Measurements from ENCODE around the gene CPXM1. TPM values are rescaled to one million over a fixed set of nuclear protein-coding genes. Genes with fewer than 3 reads are reported as not detected.

CPXM1 gene
- total RNA-seq (10 to 100 TPM in 1 of 5 donors, 1 to 10 TPM in 1, not detected in 3; 1.2 to 16.2 TPM), polyA plus RNA-seq (1 to 10 TPM in 1 of 3 donors, under 1 TPM in 2; 0.50 to 1.2 (median 0.92) TPM)
- long read RNA-seq, donor 1, partial matches to known transcripts: 8 of 10 reads
- long read RNA-seq, donor 1, other reads (novel, unspliced or antisense): 0 of 10 reads
- long read RNA-seq, donor 2, transcript CPXM1-201 (14 exons, 2,391 nt): major isoform, 18 of 28 reads
- long read RNA-seq, donor 2, partial matches to known transcripts: 10 of 28 reads
- long read RNA-seq, donor 2, other reads (novel, unspliced or antisense): 0 of 28 reads
- long read RNA-seq, donor 3, partial matches to known transcripts: 0 of 1 reads
- long read RNA-seq, donor 3, other reads (novel, unspliced or antisense): 0 of 1 reads
- long read RNA-seq, donor 4: 0 reads
- long read RNA-seq, donor 5, transcript CPXM1-201 (14 exons, 2,391 nt): major isoform, 15 of 28 reads
- long read RNA-seq, donor 5, partial matches to known transcripts: 13 of 28 reads
- long read RNA-seq, donor 5, other reads (novel, unspliced or antisense): 0 of 28 reads
- long read RNA-seq, donor 6, transcript CPXM1-201 (14 exons, 2,391 nt): major isoform, 11 of 11 reads
- long read RNA-seq, donor 6, partial matches to known transcripts: 0 of 11 reads
- long read RNA-seq, donor 6, other reads (novel, unspliced or antisense): 0 of 11 reads
- long read RNA-seq, donor 7, transcript CPXM1-201 (14 exons, 2,391 nt): major isoform, 13 of 13 reads
- long read RNA-seq, donor 7, partial matches to known transcripts: 0 of 13 reads
- long read RNA-seq, donor 7, other reads (novel, unspliced or antisense): 0 of 13 reads
- long read RNA-seq, donor 8, transcript CPXM1-201 (14 exons, 2,391 nt): major isoform, 8 of 16 reads
- long read RNA-seq, donor 8, partial matches to known transcripts: 8 of 16 reads
- long read RNA-seq, donor 8, other reads (novel, unspliced or antisense): 0 of 16 reads
- long read RNA-seq, donor 9, transcript CPXM1-201 (14 exons, 2,391 nt): major isoform, 8 of 8 reads
- long read RNA-seq, donor 9, partial matches to known transcripts: 0 of 8 reads
- long read RNA-seq, donor 9, other reads (novel, unspliced or antisense): 0 of 8 reads
- long read RNA-seq, donor 10, transcript CPXM1-201 (14 exons, 2,391 nt): major isoform, 5 of 5 reads
- long read RNA-seq, donor 10, partial matches to known transcripts: 0 of 5 reads
- long read RNA-seq, donor 10, other reads (novel, unspliced or antisense): 0 of 5 reads

DNA sequence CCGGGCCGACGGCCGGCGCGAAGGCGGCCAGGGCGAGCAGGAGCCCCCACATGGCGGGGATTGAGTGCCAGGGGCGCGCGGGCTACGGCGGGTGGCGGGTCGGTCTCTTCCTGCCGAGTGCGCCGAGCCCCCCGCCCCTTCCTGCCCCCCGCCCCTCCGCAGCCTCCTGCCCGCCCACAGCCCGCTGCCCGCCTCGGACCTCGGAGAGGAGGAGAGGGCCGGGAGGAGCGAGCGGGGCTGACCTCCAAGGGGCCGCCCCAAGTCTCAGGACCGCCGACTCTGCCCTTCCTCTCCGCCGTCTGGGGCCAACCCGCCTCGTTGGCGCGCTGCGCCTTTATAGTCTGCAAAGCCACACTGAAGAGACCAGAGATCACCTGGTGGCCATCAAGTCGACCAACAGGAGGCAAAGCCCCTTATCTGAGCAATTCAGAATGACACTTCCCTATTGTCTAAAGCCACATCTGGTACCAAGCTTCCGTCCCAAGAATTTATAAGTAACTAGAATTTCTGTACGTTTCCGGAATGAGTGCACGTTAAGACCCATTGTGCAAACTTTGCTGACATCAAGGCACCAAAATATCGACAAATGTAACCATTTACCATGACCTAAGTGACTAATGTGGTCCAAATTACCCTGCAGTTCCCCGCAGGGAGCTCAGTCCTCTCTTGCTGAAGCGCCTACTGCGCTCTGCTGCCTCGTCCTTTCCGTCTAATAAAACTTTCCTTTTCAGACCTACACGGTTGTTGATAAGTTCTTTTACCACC lies at the start of gene CPXM1:
CPXM1 (minus strand) TSS at position 107 of the 765 bp plus-strand sequence; CDS start at position 52, 55 bp downstream.
- peak in 1 of 2 donors; percentile 72 for DNase-seq
- no peak within 1 kb of the TSS for H3K27ac ChIP-seq
- peak within 1 kb of the TSS; percentile 15 to 53 (median 30) for H3K4me3 ChIP-seq
- no peak for TF ChIP-seq CTCF (IDR thresholded peaks at IDR 0.05)
- no peak for TF ChIP-seq POLR2AphosphoS5 (IDR thresholded peaks at IDR 0.05)
- TF ChIP-seq EP300 (IDR thresholded peaks at IDR 0.05): no peak
- TF ChIP-seq POLR2A (IDR thresholded peaks at IDR 0.05): no peak
- WGBS, 5 donors: 3 to 14% (median 3%) methylated on average over 11 to 49 of the region's 52 CpGs
- H3K9me3 ChIP-seq: no peaks in the 10 kb centered on the region
- peaks cover 8 to 99% (median 67%) of the 10 kb centered on the region in 3 donors for H3K27me3 ChIP-seq
- intact Hi-C loops (cut with DNase I; ENCODE audit: low total_unique reads): no loop called here
- peaks cover 5 to 36% (median 30%) of the 10 kb centered on the region in 4 donors for H3K4me1 ChIP-seq
- no peaks in the 10 kb centered on the region for H3K36me3 ChIP-seq

DNA sequence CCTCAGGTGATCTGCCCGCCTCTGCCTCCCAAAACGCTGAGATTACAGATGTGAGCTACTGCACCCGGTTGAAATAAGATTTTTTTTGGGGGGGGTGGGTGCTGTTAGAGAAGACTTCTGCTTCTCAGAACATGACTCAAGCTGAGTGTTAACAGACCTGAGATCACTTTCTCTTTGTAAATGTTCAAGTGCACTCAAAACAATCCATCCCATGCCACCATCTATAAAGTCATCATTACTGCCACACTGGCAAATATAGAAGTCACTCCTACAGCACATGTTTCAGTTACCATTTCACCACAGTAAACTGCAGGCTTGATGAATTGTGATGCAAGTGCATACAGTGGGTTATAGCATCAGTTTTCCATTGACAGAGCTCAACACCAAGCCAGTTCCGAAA lies 49.1 kb upstream of the CPXM1 start:
- Histone ChIP-seq H3K4me1 (peaks cover 0 to 7% (median 3%) of the 10 kb centered on the region in 4 donors), H3K4me3 (no peak overlapping the region), H3K9me3 (no peaks in the 10 kb centered on the region), H3K27ac (no peak overlapping the region), H3K36me3 (peaks cover 3 to 15% (median 9%) of the 10 kb centered on the region in 4 donors), H3K27me3 (no peaks in the 10 kb centered on the region)
- DNase-seq: no peak
- TF ChIP-seq EP300 (IDR thresholded peaks at IDR 0.05) (no peak), POLR2A (IDR thresholded peaks at IDR 0.05) (no peak), CTCF (IDR thresholded peaks at IDR 0.05) (no peak), POLR2AphosphoS5 (IDR thresholded peaks at IDR 0.05) (no peak)
- intact Hi-C loops (cut with DNase I; ENCODE audit: low total_unique reads): no loop called here
- WGBS, 5 donors: 85 to 91% (median 90%) methylated on average over 4 of the region's 4 CpGs

DNA sequence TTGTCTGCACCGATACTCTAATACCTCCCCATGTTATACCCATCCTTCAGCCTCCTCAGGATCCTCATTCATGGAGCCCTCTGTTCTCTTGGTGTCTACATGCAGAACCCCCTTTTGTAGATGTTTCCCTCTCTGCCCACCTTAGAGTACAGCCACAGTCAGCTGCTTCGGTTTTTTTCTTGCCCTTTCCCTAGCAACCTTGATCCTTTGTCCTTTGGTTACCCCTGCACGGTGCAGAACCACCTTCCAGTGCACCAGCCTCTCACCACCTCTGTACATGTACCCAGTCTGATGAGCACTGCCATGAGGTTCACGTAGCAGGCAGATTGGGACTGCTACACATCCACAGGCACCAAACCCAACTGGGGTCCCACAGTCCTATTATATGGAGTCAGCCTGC lies 47.4 kb upstream of the CPXM1 start:
- Histone ChIP-seq H3K4me3 (no peak overlapping the region), H3K36me3 (peaks cover 3 to 15% (median 9%) of the 10 kb centered on the region in 4 donors), H3K9me3 (no peaks in the 10 kb centered on the region), H3K4me1 (peaks cover 0 to 7% (median 3%) of the 10 kb centered on the region in 4 donors), H3K27ac (no peak overlapping the region), H3K27me3 (no peaks in the 10 kb centered on the region)
- TF ChIP-seq POLR2A (IDR thresholded peaks at IDR 0.05) (no peak), CTCF (IDR thresholded peaks at IDR 0.05) (no peak), EP300 (IDR thresholded peaks at IDR 0.05) (no peak), POLR2AphosphoS5 (IDR thresholded peaks at IDR 0.05) (no peak)
- intact Hi-C loops (cut with DNase I; ENCODE audit: low total_unique reads): no loop called here
- DNase-seq: no peak
- WGBS, 5 donors: 90 to 96% (median 93%) methylated on average over 4 of the region's 4 CpGs

Data from stomach (tissue), 19 donors.